Amniotic epithelial cell (primary cell): ENCODE data around the gene PRPF40A.
"Not testable (repeated sequence)": the region's sequence is repeated elsewhere in the genome, so short reads cannot be mapped to it uniquely, and the experiment has no call there.

Source experiments
- DNase-seq: peaks from one replicate; pipeline ENCODE4 v3.0.0-alpha.2; 2010; ENCODE audit warnings: low read depth

The PRPF40A gene

GRCh38 chr2:152717228-152718075 lies at the start of gene PRPF40A:
Gene PRPF40A (minus strand): TSS chr2:152717461. CDS start chr2:152717439, 22 bp downstream.
- peak; percentile 96 for DNase-seq

GRCh38 chr2:152766928-152767327 lies 49.7 kb upstream of the PRPF40A start:
- DNase-seq = peak; percentile 76

GRCh38 chr2:152763651-152764050 lies 46.4 kb upstream of the PRPF40A start:
- DNase-seq = no peak

DNA sequence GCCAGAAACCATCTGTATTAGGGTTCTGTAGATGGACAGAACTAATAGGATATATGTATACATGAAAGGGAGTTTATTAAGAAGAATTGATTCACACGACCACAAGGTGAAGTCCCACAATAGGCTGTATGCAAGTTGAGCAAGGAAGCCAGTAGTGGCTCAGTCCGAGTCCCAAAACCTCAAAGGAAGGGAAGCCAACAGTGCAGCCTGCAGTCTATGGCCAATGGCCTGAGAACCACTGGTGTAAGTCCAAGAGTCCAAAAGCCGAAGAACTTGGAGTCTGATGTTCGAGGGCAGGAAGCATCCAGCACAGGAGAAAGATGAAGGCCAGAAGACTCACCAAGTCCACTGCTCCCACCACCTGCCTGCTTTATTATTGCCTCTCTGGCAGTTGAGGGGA lies 45.9 kb upstream of the PRPF40A start:
- not testable (repeated sequence) for DNase-seq

GRCh38 chr2:152762202-152762601 lies 44.9 kb upstream of the PRPF40A start:
- peak; percentile 96 for DNase-seq

GRCh38 chr2:152761214-152761613 lies 44.0 kb upstream of the PRPF40A start:
- peak; percentile 17 for DNase-seq

GRCh38 chr2:152759290-152760072 lies 42.2 kb upstream of the PRPF40A start:
- DNase-seq = no peak

DNA sequence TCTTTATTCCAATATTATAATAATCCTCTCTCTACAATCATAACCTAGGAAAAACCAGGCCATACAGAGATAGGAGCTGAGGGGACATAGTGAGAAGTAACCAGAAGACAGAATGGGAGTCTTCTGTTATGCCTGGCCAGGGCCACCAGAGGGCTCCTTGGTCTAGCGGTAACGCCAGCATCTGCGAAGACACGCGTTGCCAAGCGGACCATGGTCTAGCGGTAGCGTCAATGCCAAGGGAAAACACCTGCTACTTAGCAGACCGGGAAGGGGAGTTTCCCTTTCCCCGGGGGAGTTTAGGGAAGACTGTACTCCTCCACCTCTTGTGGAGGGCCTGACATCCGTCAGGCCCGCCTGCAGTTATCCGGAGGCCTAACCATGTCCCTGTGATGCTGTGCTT lies 37.8 kb upstream of the PRPF40A start:
- peak; percentile 54 for DNase-seq

DNA sequence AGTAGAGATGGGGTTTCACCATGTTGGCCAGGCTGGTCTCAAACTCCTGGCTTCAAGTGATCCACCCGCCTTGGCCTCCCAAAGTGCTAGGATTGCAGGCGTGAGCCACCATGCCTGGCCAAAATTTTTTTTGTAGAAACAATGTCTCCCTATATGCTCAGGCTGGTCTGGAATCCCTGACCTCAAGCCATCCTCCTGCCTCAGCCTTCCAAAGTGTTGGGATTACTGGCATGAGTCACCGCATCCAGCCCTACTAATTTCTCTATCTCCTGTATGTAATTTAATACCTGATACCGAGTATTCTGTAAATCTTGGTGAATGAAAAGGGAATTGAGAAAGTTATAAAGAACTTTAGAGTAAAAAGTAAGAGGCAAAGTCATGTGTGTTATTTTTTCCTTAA lies 30.5 kb upstream of the PRPF40A start:
- DNase-seq = peak; percentile 48

GRCh38 chr2:152743002-152743401 lies 25.7 kb upstream of the PRPF40A start:
- DNase-seq = peak; percentile 21

DNA sequence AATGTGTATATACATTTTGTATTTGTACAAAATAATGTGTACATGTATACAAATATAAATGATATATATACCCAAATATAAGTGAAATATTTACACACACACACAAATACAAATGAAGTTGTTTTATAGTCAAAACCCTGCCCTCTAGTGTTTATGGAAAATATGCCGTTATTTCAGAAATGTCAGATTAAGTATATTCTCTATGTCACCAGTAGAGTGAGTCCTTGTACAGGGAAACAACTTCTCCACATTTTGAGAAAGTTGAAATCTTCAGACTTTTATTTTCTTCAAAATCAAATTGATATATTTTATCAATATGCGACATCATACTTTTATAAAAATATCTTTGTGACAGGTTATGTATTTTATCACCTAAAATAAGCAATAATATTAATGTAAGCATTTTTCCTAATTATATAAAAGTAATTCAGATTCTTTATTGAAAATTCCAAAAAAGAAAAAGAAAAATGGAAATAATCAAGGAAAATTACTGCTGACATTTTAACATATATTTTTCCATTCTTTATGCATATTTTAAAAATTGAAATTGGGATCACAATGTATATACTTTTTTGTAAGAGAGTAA lies 23.6 kb upstream of the PRPF40A start:
- peak; percentile 65 for DNase-seq

DNA sequence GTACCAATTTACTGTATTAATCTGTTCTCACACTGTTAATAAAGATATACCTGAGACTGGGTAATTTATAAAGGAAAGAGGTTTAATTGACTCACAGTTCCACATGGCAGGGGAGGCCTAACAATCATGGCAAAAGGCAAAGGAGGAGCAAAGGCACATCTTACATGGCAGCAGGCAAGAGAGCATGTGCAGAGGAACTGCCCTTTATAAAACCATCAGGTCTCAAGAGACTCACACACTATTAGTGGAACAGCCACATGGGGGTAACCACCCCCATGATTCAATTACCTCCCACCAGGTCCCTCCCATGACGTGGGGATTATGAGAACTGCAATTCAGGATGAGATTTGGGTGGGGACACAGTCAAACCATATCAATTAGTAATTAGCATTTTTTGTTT lies 22.4 kb upstream of the PRPF40A start:
- not testable (repeated sequence) for DNase-seq

DNA sequence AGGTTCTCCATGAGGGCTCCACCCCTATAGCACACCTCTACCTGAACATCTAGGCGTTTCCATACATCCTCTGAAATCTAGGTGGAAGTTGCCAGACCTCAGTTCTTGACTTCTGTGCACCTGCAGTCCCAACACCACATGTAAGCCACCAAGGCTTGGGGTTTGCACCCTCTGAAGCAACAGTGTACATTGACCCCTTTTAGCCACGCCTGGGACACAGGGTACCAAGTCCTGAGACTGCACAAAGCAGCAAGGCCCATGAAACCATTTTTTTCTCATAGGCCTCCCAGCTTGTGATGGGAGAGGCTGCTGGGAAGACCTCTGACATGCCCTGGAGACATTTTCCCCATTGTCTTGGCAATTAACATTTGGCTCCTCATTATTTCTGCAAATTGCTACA lies 21.2 kb upstream of the PRPF40A start:
- DNase-seq = no peak

GRCh38 chr2:152737509-152737908 lies 20.2 kb upstream of the PRPF40A start:
- DNase-seq = not testable (repeated sequence)

DNA sequence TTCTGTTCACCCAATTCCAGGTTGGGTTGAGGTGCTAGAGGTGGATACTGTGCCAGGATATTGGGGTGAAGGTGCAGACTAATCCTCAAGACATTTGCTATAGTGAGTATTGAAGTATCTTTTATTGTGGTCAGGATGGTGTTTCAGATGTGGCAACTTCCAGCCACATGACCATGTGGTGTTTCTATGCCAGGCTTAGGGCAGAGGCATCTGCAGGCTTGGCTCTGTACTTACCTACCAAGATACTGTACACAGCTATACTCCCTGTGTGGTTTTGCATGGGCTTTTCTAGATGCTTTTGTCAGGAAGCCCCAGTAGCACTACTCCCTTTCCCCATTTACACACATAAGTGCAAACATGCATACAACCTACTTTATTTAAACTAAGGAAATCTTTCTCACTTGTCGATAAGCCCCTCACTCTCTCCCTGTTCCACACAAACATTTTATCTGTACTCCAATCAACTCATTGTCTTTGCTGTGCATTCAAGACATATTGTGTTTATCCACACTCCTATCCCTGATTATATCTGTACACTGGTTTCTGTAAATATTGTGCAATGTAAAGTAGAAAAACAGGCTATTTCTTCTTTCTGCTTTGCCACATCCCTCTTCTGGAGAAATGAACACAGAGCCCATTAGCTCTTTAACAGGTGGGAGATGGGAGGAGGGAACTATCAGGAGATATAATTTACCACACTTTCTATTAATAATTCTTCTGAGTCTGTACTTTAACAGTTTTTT lies 13.5 kb upstream of the PRPF40A start:
- DNase-seq = peak; percentile 79

DNA sequence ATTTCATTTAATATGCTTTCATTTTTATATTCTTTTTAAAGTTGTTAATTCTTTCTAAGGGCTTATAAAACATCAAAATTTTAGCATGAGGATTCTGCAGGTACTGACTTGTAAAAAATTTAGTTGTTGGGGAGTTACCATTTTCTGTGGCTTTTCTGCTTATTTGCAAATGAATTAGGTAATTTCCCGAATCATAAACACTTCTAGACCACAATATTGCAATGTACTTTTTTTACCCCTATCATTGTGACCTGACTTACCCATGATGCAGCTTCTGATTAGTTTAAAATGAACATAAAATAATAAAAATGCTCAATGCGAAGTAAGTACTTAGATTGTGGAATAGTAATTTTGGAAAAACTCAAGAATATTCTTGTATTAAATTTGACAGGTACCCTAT lies 12.6 kb upstream of the PRPF40A start:
- no peak for DNase-seq

DNA sequence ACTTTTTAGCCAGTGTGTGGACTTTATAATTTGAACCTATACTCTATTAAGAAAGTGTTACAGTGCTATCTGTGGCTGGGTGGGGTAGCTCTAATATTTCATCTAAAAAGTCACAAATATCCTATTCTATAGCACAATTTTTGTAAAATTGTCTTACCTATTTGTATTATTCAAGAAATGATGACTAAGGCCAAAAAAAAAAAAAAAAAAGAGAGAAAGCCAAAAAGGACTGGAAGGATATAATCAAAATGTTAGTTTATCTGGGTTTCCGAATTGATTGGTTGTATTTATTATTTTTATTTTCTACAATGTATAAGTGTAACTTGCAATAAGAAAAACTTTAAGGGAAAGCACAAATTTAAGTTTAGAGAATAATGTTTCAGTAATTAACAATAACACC lies 6.7 kb upstream of the PRPF40A start:
- DNase-seq = no peak

GRCh38 chr2:152722639-152723038 lies 5.4 kb upstream of the PRPF40A start:
- DNase-seq = not testable (repeated sequence)

GRCh38 chr2:152720794-152721193 lies 3.5 kb upstream of the PRPF40A start:
- no peak for DNase-seq

GRCh38 chr2:152718909-152719645 lies 1.8 kb upstream of the PRPF40A start:
- peak; percentile 16 for DNase-seq
